SIG-M5 treated with dmso at 0.1 percent for 504 hours (cell line): ENCODE data around the gene SMAD5.

ENCODE experiments used
- DNase-seq: peaks from one replicate; lab custom pipeline; 2025; ENCODE audit not compliant: unreplicated experiment; lab: John Stamatoyannopoulos, UW

SMAD5 gene

DNA sequence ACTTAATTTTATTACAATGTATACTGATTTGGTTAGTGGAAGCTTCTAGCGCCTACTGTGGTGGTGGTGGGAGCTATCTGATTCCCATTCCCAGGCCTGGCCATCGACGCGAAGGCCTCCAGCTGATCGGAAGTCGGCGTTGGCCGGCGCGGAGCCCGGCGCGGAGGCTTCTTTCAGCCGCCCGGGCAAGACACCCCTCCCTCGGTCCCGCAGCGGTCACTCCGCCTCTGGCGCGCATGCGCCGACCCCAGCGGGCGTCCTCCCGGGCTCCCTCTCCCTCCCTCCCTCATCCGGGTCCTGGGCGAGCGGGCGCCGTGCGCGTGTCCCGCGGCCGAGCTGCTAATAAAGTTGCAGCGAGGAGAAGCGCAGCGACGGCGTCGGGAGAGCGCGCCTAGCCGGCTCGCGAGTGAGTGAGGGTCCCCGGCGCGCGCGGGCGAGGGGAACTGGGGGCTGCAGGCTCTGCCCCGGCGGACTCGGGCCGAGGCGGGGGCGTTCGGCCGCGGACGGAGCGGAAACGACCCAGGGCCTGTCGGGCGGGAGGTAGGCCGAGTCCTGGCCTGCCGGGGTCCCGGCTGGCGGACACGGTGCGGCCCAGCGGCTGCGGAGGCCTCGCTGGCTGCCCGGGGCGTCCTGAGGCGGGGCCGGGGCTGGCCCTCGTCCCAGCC, at the start of gene SMAD5:
Gene SMAD5 (plus strand): TSS at position 289 of the 665 bp plus-strand sequence. CDS start 20,916 bp downstream, outside the sequence.
- peak; percentile 70 for DNase-seq

DNA sequence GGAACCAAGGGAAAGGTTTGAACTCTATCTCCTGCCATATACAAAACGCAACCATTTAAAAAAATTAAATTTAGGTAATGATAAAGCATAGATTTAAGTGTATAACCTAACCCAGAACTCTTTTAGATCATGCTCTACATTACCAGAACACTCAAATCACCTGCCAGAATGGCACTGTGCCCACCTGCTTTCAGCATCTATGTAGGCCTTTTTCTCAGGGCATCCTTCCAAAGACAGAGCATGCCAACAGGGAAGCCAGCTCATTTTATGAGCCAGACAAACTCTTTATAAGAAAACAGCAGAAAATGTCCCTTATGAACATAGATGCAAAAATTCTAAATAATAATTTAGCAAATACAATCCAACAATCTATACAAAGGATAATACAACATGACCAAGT, 47.9 kb upstream of the SMAD5 start:
- no peak for DNase-seq

DNA sequence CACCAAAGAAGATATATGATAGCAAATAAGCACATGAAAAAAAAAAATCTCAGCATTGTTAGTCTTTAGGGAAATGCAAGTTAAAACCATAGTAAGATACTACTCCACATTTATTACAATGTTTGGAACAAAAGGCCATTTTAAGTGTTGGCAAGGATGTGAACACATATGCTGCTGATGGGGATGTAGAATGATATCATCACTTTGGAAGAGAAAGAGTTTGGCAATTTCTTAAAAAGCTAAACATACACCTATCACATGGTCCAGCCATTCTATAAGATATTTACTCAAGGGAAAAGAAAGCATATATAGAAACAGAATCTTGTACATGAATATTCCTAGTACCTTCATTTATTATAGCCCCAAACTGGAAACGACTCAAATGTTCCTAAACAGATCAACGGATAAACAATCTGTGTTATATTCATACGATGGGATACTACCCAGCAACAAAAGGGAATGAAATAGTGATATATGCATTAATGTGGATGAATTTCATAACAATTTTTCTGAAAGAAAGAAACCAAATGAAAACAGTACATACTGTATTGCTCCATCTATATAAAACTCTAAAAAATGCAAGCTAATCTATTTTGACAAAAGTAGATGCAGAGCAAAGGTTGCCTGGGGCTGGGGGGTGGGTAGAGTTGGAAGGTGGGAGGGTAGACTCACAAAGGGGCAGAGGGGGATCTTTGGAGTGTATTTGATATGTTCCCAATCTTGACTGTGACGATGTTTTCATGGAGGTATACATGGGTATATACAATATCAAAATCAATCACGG, 45.7 kb upstream of the SMAD5 start:
- DNase-seq = no peak

DNA sequence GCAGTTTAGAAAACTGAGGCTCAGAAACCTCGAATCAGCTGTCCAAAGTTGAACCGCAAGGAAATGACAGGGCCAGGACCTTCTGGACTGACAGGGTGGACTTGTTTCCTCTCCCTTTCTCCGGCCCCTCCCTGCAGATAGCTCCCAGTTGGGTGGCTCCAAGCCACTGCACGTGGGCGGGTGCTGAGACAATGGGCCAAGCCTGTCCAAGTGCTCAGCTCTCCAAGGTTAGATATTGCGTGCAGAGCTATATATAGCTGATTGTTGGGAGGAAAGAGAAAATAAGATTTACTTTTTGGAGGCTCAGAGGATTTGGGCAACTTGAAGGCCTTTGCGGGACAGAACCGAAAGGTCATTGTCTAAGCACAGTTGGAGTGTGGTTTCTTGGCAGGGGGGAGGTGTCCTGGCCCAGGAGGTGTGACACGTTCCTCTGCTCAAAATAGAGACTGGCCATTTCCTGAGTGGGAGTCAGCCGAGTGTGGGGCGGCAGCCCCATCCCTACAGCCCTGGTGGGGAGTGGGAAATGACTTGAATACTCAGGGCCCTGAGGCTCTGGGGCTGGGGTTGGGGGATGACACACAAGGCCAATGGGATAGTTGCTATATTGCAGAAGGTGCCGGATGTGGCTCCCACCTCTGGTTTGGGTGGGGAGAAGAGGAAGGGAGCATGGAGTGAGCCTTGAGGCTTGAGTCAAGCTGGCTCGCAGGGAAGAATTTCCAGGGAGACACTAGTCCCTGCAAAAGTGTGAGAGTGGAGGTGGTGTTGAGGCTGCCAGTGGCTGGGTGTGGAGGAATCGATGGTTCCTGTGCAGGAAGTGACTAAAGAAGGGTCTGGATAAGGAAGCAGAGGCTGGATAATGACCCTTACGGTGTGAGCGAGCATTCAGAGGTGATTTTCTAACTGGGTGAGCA, 44.4 kb upstream of the SMAD5 start:
- DNase-seq = no peak

DNA sequence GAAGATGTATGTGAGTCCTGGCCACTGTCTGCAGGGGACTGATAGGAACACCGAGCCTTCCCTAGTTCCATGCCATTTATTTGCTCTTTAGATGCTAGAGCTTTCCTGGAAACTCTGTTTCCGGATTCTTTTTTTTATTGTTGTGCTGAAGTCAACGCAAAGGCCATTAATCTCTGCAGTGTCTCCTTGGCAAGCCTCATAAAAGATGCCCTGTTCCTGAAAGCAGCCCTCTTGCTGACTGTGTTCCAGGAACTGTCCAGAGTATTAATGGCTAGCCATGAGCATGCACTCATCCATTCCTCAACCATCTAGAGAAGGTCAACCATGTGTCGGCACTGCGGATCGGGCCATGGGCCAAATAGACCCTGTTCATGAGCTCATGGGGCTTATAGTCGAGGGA, 42.9 kb upstream of the SMAD5 start:
- DNase-seq = no peak

DNA sequence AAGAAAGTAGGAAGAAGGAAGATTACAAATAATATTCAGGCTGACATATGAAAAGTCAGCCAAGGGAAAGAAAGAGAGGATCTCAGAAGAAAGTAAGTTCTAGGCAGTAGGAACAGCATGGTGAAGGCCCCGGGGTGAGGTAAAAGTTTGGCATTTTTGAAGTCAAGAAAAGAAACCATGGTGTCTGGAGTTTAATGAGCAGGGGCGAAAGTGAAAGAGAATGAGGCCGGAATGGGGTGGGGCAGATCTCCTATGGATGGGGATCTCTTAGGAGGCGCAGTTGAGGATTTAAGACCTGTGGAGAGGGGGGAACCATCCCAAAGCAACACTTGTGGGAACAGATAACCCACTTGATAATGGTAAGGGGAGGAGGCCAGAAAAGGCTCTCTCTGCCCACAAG, 42.3 kb upstream of the SMAD5 start:
- no peak for DNase-seq

DNA sequence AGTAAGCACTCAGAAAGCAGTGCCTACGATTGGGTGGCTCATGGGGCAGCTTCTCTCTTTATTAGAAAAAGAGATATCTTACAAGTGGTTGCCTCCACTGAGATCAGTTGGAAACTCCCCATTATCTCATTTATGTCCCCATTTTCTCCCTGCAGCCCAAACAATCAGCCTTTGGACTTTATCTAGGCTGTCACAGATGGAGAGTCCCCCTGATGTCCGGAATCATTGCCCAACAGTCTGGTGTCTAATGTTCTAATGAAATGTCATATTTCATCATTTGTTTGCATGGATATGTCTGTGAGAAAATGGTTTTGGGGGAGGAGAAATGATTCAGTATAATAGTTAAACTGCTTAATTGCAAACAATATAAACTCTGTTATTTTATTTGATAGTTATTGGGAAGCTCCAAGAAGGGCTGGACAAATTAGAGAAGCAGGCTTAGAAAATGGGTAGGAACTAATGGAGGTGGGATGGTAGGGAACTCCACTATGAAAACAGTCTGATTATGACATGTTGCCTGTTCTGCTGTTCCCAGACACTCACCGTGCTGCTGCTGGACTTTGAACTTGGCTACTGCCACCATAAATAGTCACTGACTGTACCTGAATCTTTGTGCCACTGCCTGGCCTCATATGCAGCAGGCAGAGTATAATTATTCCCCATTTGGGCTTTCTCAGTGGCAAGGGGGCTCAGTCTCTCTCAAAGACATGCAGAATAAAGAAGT, 38.3 kb upstream of the SMAD5 start:
- DNase-seq = no peak

DNA sequence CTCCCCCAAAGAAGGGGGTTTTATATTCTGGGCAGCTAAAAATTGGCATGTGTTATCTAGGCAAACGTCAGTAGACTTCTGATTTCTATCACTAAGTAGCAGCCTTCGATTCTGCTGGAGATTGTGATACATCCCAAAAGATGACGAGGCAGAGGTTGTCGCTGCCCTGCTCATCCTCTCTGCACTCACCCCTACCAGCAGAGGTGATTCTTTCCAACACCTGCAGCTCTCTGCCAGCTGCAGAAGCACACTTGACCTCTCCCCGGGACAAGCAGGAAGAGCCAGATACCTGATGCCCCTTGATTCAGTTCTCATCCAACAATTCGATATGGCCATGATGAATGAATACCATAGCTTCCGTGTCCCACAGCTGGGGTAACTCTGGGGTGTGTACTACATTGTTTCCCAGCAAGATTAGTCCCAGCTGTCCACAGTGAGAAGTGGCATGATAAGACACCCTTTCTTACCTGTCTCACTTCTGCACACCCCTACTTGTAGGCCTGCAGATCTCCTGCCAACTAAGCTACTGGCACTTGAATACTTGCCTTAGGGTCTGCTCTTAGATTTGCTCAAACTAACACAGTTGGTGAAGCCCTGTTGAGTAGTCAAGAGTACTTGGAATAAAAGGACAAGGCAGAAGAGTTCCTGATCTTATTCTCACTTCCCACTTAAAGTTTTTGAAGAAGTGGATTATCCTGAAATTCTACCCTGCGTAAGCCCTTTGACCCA, 37.6 kb upstream of the SMAD5 start:
- no peak for DNase-seq

DNA sequence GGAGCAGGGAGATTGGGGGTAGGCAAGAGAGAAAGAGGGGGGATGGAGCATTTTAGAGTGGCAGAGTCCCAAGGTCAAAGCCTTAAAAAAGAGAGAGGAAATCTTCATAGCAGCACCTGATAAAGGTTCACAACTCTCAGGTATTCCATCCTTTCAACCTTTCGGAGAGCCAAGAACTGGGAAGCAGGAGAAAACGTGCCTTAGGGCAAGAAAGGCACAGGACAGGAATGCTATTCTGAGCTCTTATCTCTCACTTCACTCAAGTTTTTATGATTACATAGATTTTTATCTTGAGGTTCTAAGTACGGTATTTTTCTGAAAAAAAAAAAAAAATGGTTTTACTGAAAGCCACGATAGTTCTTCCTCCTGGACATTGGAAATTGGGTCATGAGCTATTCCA, 34.5 kb upstream of the SMAD5 start:
- DNase-seq = no peak

DNA sequence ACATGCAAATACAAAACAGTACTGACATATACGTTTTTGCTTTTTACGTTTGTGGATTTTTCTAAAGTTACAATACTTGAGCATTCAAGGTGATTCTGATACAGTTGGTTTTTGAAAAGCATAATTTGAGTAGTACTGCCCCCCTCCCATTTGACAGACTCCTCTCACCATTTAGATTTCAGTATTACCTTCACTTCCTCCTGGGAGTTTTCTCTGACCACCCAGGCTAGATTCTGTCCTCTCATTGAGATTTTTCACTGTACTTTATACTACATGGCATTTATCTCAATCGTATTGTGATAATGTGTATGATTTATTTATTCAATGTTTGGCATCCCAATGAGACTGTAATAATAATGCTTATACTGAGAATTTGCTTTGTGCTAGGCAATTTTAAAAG, 32.8 kb upstream of the SMAD5 start:
- no peak for DNase-seq

DNA sequence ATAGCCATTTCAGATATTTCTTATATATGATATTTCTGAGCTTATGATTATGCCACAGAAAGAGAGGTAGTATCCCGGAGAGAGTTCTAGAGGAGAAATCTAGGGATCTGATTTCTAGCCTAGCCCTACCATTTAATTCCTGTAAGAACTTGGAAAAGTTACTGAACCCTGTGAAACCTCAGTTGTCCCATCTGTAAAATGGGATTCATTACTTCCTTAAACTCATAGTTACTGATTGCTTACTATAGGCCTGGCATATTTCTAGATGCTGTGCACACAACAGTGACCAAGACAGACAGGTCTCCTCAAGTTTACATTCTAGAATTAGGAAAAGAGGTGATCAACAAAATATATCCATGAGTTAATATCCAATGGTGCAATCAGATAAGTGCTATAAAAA, 30.8 kb upstream of the SMAD5 start:
- no peak for DNase-seq

DNA sequence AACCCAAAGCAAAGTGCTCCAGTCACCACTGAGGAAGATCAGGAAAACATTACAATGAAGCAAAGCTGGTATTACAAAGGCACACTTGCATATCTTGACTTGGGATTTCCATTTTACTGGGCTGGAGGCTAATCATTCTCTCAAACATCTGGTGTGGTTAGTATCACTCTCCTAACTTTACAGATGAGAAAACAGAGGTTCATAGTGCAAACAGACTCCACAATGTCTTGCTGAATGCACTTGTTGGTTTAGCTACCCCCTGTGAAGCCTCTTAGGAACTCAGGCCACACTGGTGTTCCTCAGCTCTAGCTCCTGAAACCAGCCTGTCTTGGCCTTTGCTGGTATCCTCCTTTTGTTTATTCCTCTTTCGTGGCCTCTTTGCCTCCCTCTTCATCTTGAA, 29.5 kb upstream of the SMAD5 start:
- DNase-seq = no peak

DNA sequence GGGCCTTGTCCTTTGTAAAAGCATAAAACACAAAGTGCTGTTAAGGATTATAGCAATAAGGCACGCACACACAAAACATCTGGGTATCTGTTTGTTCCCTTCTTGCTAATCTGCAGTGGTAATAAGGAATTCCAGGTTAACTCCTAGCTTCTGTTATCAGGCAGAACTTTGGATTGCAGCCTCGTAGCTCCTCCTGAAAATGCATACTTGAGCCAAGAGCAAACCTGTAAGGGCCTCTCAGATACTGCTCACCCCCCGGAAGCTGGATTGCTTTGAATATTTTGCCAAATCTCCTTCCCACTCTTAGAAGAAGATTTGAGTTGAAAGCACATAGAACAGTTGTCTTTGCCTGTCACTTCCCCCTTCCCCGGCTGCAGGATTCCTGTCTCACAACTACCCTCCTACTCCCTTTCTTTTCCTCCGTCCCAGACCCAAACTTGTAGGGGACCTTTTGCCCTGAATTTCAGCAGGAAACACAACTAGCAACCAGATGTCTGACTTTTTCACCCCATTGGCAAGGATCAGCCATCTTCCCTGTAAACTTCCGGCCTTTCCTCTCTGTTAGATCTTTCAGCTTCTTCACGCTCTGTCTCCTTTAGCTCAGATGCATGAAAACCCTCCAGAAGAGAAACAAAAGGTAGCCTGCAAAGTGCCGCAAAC, 28.2 kb upstream of the SMAD5 start:
- DNase-seq = no peak

DNA sequence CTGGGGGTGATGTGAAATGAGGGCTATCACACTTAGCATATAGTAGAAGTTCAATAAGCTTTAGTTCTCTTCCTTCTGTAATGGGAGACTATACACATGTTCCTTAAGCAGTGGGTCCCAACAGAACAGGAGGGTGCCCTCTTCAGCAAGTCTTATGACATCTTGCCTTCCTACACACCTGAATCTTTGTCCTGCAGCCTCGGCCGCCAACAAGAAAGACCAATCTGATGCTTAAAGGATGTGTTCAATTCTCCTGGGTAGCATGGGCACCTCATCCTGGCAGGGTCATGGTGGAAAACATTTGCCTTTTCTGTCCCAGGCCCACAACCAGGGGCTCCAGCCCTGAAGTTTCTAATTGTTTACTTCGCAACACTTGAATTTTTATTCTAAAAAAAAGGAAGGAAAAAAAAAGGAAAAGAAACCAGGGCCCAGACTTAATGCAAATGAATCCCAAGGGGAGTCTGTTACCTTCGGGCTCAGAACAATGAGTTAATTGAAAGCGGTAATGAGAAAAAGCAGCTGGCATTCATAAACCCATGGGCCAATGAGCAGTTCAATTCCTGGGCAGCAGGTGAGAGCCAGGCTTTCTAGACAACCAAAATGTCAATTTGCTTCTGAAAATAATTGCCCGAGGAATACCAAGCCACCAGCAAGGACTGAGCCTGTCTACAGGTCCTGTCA, 26.2 kb upstream of the SMAD5 start:
- DNase-seq = no peak

DNA sequence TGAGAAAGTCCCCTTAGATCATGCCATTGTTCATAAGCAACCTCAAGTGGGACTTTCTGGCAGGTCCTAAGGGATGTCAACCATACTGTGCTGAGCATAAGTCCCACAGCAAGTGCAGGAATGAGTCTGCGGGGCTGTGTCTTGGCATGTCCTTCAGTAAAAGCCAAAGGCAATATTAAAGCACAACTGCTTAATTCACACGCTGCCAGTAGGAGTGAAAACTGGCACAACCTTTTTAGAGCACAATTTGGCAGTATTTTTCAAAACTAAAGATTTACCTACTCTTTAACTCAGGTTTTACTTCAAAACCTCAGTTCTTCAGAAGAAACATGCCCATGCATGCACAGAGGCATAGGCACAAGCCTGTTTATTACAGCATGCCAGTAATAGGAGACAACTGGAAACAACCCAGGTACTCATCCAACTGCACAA, 24.4 kb upstream of the SMAD5 start:
- DNase-seq = no peak

DNA sequence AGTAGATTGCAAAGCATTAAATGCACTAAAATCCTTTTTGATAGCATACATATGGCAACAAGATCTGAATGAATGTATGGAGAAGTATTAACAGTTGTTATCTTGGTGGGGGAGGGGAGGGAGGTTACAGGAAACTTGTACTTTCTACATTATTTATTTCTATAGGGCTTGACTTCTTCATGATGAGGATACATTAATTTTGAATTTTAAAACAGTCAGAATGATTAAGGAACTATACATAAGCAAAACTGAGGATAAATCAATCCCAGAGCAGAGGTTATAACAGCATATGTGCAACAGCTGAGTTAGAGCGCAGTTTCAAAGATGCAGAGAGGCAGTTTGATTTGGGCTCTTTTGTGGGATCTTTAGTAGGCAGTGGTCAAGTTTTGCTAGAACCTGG, 23.9 kb upstream of the SMAD5 start:
- DNase-seq = no peak

DNA sequence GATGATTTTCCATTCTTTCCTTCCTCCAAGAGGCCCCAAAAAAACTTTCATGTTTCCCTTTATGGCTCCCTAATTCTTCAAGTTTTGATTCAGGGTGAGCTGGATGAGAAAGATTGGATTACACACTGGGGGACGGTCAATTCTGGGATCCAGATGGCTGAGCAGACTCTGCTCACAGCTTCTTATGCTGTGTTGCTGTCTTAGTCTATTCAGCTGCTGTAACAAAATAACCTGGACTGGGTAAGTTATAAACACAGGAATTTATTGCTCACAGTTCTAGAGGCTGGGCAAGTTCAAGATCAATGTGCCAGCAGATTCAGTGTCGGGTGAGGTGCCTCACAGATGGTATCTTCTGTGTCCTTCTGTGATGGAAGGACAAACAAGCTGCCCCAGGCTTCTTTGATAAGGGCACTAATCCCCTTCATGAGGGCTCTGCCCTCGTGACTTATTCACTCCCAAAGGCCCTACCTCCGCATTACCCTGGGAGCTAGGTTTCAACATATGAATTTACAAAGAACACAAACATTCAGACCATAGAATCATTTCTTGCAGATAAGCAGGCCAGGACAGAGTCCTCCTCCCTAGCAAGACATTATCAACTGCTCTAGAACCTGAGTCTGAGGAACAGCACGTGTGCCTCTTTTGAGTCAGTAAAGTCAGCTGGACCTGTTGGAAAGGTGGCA, 23.1 kb upstream of the SMAD5 start:
- DNase-seq = no peak

DNA sequence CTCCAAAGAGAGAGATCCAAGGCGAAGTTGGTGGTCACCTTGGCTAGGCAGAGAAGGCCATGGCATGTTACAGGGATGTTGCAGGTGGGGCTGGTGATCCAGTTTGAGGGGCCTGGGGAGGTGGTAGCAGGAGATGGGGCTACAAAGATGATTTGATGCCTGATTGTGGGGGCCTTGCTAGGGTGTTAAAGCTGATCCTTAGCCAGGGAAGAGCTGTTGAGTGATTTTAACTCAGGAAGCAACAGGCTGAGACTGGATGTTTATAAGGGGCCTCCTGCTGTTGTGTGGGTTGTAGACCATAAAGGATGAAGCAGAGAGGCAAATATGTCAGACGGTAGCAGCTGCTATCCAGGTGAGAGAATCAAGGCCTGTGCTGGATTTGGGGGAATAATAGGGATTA, 19.0 kb upstream of the SMAD5 start:
- no peak for DNase-seq
